Activated CD8-positive, alpha-beta T cell treated with anti-CD3 and anti-CD28 coated beads for 36 hours (primary cell): ENCODE results near the gene SVIL. TPM values are rescaled to one million over a fixed set of nuclear protein-coding genes. Genes with fewer than 3 reads are reported as not detected.

Experiments used
- ATAC-seq: fragments of 200-7000 bp; cut with Tn5 transposase; one replicate; pipeline ENCODE4 v1.10.0; 2021; ENCODE audit warnings: mild to moderate bottlenecking, moderate library complexity
- CTCF ChIA-PET: fragments of 350-600 bp; sonication (Branson Sonifier 250); formaldehyde crosslinking; loops from one replicate; lab custom pipeline; 2021; ENCODE audit warnings: antibody characterized with exemption; lab: Charles Lee
- POLR2A ChIA-PET: fragments of 350-600 bp; sonication (Branson Sonifier 250); formaldehyde crosslinking; loops from one replicate; lab custom pipeline; 2021; ENCODE audit warnings: antibody characterized with exemption; lab: Charles Lee
- DNase-seq: peaks from one replicate; pipeline ENCODE4 v3.0.0-alpha.2; 2020
- H3K27ac Mint-ChIP-seq: one replicate; pipeline ENCODE4 v1.8.0; 2021; ENCODE audit warnings: mild to moderate bottlenecking, mixed read lengths
- H3K27me3 Mint-ChIP-seq: one replicate; pipeline ENCODE4 v1.8.0; 2021; ENCODE audit warnings: mixed read lengths
- H3K36me3 Mint-ChIP-seq: one replicate; pipeline ENCODE4 v1.8.0; 2021; ENCODE audit warnings: low read depth, mixed read lengths
- H3K4me1 Mint-ChIP-seq: one replicate; pipeline ENCODE4 v1.8.0; 2021; ENCODE audit warnings: low read depth, mixed read lengths
- H3K4me3 Mint-ChIP-seq: one replicate; pipeline ENCODE4 v1.8.0; 2021; ENCODE audit warnings: mild to moderate bottlenecking, moderate library complexity, mixed read lengths
- H3K9me3 Mint-ChIP-seq: one replicate; pipeline ENCODE4 v1.8.0; 2021; ENCODE audit warnings: mixed read lengths
- intact Hi-C: fragments of 100-400 bp; cut with micrococcal nuclease; formaldehyde crosslinking; loops from one replicate; pipeline ENCODE4 v1.10.0; 2022
- total RNA-seq, 2 experiments: library from RNA; stranded (reverse); gene quantifications; one replicate each; pipeline ENCODE4 v1.2.3, GENCODE V29; 2021
- TF ChIP-seq, protein P1 (sequence below): fragments of 200-600 bp; IDR thresholded peaks from one replicate; pipeline ENCODE4 v1.8.0; 2022; ENCODE audit warnings: antibody characterized with exemption, mild to moderate bottlenecking

Gene SVIL
- total RNA-seq, 2 experiments from 2014 or later: 7.9 to 8.9 TPM

DNA sequence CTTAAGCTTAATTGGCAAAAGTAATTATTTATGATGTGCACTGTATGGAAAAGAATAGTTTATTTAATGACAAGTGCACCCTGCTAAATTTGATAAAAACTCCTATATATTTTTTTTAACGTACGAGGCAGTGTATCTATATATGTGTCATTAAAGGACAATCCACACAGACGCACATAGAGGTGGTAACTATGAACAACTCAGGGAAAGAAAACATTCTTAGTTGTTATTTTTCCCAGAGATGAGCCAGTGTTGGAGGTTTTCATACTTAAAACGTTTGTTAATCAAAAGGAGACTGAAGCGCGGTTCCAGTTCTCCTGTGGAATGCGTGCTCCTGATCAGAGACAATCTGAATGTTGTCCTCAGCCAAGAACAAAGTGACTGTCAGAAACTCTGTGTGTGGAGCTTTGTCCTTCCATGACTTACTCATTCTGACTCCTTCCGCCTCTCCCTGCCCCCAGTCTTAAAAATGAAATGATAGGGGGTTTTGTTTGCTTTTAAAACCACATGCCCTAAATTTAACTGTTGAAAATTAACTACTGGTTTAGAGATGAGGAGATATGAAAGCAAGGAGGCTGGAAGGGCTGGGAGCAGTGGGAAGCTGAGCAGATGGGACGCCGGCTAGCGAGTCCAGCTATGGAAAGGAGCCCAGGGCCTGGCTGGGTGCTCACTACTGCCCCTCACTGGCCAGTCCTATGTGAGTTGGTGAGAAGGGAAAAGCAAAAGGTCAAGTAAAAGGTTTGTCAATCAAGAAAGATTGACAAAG, 99.6 kb downstream of the SVIL start:
- peaks cover 2% of the 10 kb centered on the region for H3K4me1 Mint-ChIP-seq
- no peak overlapping the region for H3K4me3 Mint-ChIP-seq
- intact Hi-C loops: no loop called here
- no peak overlapping the region for H3K27ac Mint-ChIP-seq
- peak; percentile 13 for DNase-seq
- no peaks in the 10 kb centered on the region for H3K27me3 Mint-ChIP-seq
- ATAC-seq: no peak
- POLR2A ChIA-PET: interaction anchor here (0.9 kb wide), 1 partner anchor 11 kb away, joined by 4 read pairs; no protein-coding TSS in a partner anchor
- H3K36me3 Mint-ChIP-seq: no peaks in the 10 kb centered on the region
- CTCF ChIA-PET: interaction anchor here (0.7 to 2.2 kb wide), 5 partner anchors 10 to 148 kb away, joined by 3 to 6 read pairs (median 3); no protein-coding TSS in a partner anchor
- H3K9me3 Mint-ChIP-seq: no peaks in the 10 kb centered on the region
- TF ChIP-seq, protein P1, sequence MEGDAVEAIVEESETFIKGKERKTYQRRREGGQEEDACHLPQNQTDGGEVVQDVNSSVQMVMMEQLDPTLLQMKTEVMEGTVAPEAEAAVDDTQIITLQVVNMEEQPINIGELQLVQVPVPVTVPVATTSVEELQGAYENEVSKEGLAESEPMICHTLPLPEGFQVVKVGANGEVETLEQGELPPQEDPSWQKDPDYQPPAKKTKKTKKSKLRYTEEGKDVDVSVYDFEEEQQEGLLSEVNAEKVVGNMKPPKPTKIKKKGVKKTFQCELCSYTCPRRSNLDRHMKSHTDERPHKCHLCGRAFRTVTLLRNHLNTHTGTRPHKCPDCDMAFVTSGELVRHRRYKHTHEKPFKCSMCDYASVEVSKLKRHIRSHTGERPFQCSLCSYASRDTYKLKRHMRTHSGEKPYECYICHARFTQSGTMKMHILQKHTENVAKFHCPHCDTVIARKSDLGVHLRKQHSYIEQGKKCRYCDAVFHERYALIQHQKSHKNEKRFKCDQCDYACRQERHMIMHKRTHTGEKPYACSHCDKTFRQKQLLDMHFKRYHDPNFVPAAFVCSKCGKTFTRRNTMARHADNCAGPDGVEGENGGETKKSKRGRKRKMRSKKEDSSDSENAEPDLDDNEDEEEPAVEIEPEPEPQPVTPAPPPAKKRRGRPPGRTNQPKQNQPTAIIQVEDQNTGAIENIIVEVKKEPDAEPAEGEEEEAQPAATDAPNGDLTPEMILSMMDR: peak; percentile 20

GRCh38 chr10:29534590-29534989, 100.2 kb downstream of the SVIL start:
- ChIA-PET CTCF (interaction anchor here (1.1 to 2.2 kb wide), 5 partner anchors 10 to 148 kb away, joined by 3 to 6 read pairs (median 3); no protein-coding TSS in a partner anchor), POLR2A (interaction anchor here (0.9 kb wide), 1 partner anchor 10 kb away, joined by 4 read pairs; no protein-coding TSS in a partner anchor)
- intact Hi-C loops: no loop called here
- TF ChIP-seq, protein P1: no peak
- Mint-ChIP-seq H3K27me3 (no peaks in the 10 kb centered on the region), H3K4me3 (no peak overlapping the region), H3K27ac (no peak overlapping the region), H3K4me1 (peaks cover 2% of the 10 kb centered on the region), H3K36me3 (no peaks in the 10 kb centered on the region), H3K9me3 (no peaks in the 10 kb centered on the region)
- DNase-seq (no peak), ATAC-seq (no peak)

DNA sequence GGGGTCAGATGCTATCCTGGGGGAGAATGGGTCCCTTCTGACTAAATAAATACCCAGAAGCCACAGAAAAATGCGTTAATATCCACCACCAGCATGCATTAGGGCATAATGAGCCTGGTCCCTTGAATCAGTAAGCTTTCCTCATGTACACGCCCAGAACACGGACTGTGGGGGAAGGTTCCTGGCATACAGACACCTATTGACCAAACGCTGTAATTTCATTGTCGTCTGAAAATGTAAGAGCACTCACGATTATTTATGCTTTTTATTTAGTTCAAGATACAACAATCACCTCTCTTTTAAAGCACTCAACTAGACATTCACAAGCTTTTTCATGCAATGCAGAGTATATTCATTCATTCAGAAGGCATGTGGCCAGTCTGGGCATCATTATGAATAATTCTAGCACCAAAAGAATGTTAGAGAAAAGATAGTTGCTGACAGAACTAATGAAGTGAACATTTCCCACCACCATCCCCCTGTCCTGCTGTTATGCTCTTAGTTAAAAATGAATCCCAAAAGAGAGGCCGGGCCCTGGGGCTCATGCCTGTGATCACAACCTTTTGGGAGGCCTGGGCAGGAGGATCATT, 101.0 kb downstream of the SVIL start:
- Mint-ChIP-seq H3K36me3 (no peaks in the 10 kb centered on the region), H3K9me3 (no peaks in the 10 kb centered on the region), H3K4me1 (peaks cover 2% of the 10 kb centered on the region), H3K27me3 (no peaks in the 10 kb centered on the region), H3K27ac (no peak overlapping the region), H3K4me3 (no peak overlapping the region)
- TF ChIP-seq, protein P1: no peak
- CTCF ChIA-PET: interaction anchor here (0.6 to 2.2 kb wide), 4 partner anchors 9 to 147 kb away, joined by 3 to 6 read pairs (median 3); no protein-coding TSS in a partner anchor
- no peak for ATAC-seq
- DNase-seq: no peak
- intact Hi-C loops: no loop called here
- POLR2A ChIA-PET: interaction anchor here (0.9 kb wide), 1 partner anchor 9 kb away, joined by 4 read pairs; no protein-coding TSS in a partner anchor

- no peak for ATAC-seq
- no peaks in the 10 kb centered on the region for H3K27me3 Mint-ChIP-seq
- H3K4me3 Mint-ChIP-seq: no peak overlapping the region
- no peak for DNase-seq
- TF ChIP-seq, protein P1: no peak
- H3K27ac Mint-ChIP-seq: no peak overlapping the region
- ChIA-PET POLR2A (no interaction called here), CTCF (interaction anchor here (1.1 to 1.7 kb wide), 2 partner anchors 16 to 21 kb away, joined by 3 to 5 read pairs; no protein-coding TSS in a partner anchor)
- peaks cover 2% of the 10 kb centered on the region for H3K36me3 Mint-ChIP-seq
- H3K4me1 Mint-ChIP-seq: peaks cover 2% of the 10 kb centered on the region
- no peaks in the 10 kb centered on the region for H3K9me3 Mint-ChIP-seq
- intact Hi-C loops: no loop called here
Observed at GRCh38 chr10:29533046-29533445, 101.7 kb downstream of the SVIL start.
